Dendritic cell treated with granulocyte-macrophage colony-stimulating factor and Interleukin-4, amounts not matched to agents 40 ng/mL and 50 ng/mL, for 4 days (primary cell): Measurements from ENCODE around the gene FRMD6.
A peak's percentile ranks its signal among the peaks of the same experiment; 100 is the strongest.

Experiments
- H3K27ac Mint-ChIP-seq: one replicate; pipeline ENCODE4 v1.8.0; 2022; ENCODE audit warnings: mild to moderate bottlenecking, mixed read lengths
- H3K27me3 Mint-ChIP-seq: one replicate; pipeline ENCODE4 v1.8.0; 2022; ENCODE audit warnings: mild to moderate bottlenecking, mixed read lengths
- H3K36me3 Mint-ChIP-seq: one replicate; pipeline ENCODE4 v1.8.0; 2022; ENCODE audit warnings: low read depth, mixed read lengths
- H3K4me1 Mint-ChIP-seq: one replicate; pipeline ENCODE4 v1.8.0; 2022; ENCODE audit warnings: low read depth, mixed read lengths
- H3K4me3 Mint-ChIP-seq: one replicate; pipeline ENCODE4 v1.8.0; 2022; ENCODE audit warnings: mild to moderate bottlenecking, moderate library complexity, mixed read lengths
- H3K9me3 Mint-ChIP-seq: one replicate; pipeline ENCODE4 v1.8.0; 2022; ENCODE audit warnings: mixed read lengths
- intact Hi-C: fragments of 100-400 bp; cut with micrococcal nuclease; formaldehyde crosslinking; loops from one replicate; pipeline ENCODE4 v1.15.0; 2022

Gene FRMD6

GRCh38 chr14:51651388-51652167 is at the start of gene FRMD6:
Gene FRMD6, plus strand, starts transcription at chr14:51651910. Its CDS starts 37,927 bp downstream, at chr14:51689837.
- Mint-ChIP-seq H3K27me3 (peaks cover 24% of the 10 kb centered on the region), H3K9me3 (no peaks in the 10 kb centered on the region), H3K4me1 (peaks cover 23% of the 10 kb centered on the region), H3K27ac (peak within 1 kb of the TSS; percentile 92), H3K36me3 (peaks cover 7% of the 10 kb centered on the region), H3K4me3 (peak within 1 kb of the TSS; percentile 87)
- intact Hi-C loops, result loop anchor here (5.0 to 10.0 kb wide), 4 partner anchors 131 to 367 kb away; partner anchors contain the start of genes GNG2 and RTRAF

DNA sequence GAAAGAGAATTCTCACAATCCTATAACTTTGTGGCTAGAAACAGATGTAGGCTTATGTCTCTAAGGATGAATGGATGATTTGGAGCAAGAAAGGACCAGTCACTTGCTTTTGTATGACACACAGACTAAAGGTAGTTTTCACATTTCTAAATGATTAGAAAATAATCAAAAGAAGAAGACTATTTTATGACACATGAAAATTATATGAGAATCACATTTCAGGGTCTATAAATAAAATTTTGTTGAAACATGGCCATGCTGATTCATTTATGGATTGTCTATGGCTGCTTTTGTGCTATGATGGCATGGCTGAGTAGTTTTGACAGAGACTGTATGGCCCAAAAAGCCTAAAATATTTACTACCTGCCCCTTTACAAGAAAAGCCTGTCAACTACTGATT is 49.4 kb upstream of the FRMD6 start:
- no peak overlapping the region for H3K4me3 Mint-ChIP-seq
- H3K27me3 Mint-ChIP-seq, result no peaks in the 10 kb centered on the region
- intact Hi-C loops, result no loop called here
- H3K4me1 Mint-ChIP-seq, result no peaks in the 10 kb centered on the region
- no peak overlapping the region for H3K27ac Mint-ChIP-seq
- no peaks in the 10 kb centered on the region for H3K36me3 Mint-ChIP-seq
- H3K9me3 Mint-ChIP-seq, result no peaks in the 10 kb centered on the region

DNA sequence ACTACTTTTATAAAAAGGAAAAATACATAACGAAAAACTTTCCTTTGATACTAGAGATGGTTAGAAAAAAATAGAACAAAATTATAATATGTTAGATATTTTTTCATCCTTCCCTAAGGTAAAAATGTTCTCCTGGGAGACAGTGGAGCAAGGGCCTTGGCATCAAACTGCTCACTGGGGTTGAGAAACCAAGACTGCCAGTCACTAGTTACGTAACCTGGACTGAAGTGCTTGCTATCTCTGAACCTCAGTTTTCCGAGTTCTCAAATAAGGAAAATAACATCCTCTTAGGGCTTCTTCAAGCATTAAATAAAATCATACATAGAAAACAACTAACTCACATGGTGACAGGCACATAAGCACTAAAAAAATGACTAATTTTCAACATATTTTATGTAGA is 48.2 kb upstream of the FRMD6 start:
- H3K27ac Mint-ChIP-seq, result no peak overlapping the region
- no peaks in the 10 kb centered on the region for H3K4me1 Mint-ChIP-seq
- no peaks in the 10 kb centered on the region for H3K36me3 Mint-ChIP-seq
- no peaks in the 10 kb centered on the region for H3K9me3 Mint-ChIP-seq
- H3K4me3 Mint-ChIP-seq, result no peak overlapping the region
- intact Hi-C loops, result no loop called here
- H3K27me3 Mint-ChIP-seq, result no peaks in the 10 kb centered on the region

- no peaks in the 10 kb centered on the region for H3K27me3 Mint-ChIP-seq
- H3K27ac Mint-ChIP-seq, result no peak overlapping the region
- H3K9me3 Mint-ChIP-seq, result no peaks in the 10 kb centered on the region
- no peak overlapping the region for H3K4me3 Mint-ChIP-seq
- H3K4me1 Mint-ChIP-seq, result no peaks in the 10 kb centered on the region
- no peaks in the 10 kb centered on the region for H3K36me3 Mint-ChIP-seq
- intact Hi-C loops, result no loop called here
These were observed 47.6 kb upstream of the FRMD6 start for GRCh38 chr14:51604073-51604472.

DNA sequence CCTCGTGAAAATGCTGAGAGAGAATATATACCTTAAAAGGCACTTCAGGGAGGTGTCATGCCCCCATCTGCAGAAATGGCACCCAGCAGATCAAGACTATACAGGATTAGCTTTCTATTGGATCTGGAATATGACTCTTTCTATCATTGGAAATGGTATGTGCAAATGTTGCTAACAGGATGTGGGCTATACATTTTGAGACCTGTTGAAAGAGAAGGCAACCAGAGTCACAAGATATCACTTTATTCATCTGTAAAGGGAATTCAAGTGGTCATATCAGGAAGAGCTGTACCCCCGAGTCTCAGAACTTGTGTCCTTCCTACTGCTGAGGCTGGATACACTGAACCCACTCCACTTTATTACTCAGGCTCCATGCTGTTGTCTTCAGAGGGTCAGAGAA is 46.1 kb upstream of the FRMD6 start:
- Mint-ChIP-seq H3K4me1 (no peaks in the 10 kb centered on the region), H3K27ac (no peak overlapping the region), H3K36me3 (no peaks in the 10 kb centered on the region), H3K27me3 (no peaks in the 10 kb centered on the region), H3K4me3 (no peak overlapping the region), H3K9me3 (no peaks in the 10 kb centered on the region)
- intact Hi-C loops, result no loop called here

DNA sequence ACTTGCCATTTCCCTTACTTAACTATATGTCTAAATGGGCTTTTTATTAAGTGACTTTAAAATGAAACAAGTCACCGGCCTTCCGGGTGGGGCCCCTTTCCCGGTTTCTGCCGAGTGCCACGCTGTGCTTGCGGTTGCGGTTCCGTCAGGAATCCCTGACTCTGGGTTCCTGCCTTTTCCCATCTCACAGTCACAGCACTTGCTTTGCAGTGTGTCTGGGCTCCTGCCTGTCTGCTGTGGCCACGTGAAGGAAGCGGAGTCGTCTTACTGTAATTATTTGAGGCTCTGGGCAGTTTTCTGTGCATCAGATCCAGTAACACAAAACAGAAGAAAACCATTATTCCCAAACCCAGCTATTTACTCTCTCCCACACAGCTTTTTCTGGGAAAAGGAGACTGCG is 44.0 kb upstream of the FRMD6 start:
- Mint-ChIP-seq H3K27me3 (no peaks in the 10 kb centered on the region), H3K4me3 (no peak overlapping the region), H3K4me1 (no peaks in the 10 kb centered on the region), H3K36me3 (no peaks in the 10 kb centered on the region), H3K9me3 (no peaks in the 10 kb centered on the region), H3K27ac (no peak overlapping the region)
- intact Hi-C loops, result no loop called here

DNA sequence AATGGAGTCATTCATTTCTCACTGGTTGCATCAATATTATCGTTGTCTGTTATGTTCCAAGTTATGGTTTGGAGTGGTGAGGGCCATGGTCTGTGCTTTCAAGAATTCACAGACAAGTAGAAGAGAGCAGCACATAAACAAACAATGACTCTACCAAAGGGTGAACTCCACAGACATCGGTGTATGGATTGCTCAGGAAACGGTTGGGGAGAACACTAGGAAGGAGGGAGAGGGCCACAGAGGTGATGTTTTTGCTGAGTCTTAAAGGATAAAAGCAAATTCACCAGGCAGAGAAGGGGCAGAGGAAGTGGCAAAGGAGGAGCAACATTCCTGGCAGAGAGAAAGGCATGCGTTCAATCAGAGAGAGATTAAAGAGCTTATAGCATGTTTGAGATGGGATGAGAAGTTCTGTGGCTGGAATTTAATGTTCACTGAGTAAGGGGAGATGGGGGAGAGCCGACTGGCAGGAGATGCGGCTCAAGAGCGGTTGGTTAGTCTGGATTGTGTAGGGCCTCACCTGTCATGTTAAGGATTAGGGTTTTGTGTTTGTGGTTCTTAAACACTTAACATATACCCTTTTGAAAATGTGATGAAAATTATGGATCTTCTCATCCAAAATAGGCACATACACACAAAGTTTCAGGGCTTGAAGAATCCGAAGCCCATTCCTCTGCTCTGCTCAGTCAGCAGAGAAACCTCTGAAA is 42.3 kb upstream of the FRMD6 start:
- intact Hi-C loops, result no loop called here
- H3K4me3 Mint-ChIP-seq, result no peak overlapping the region
- H3K4me1 Mint-ChIP-seq, result no peaks in the 10 kb centered on the region
- H3K9me3 Mint-ChIP-seq, result no peaks in the 10 kb centered on the region
- no peak overlapping the region for H3K27ac Mint-ChIP-seq
- H3K36me3 Mint-ChIP-seq, result no peaks in the 10 kb centered on the region
- no peaks in the 10 kb centered on the region for H3K27me3 Mint-ChIP-seq

- intact Hi-C loops, result no loop called here
- H3K36me3 Mint-ChIP-seq, result no peaks in the 10 kb centered on the region
- H3K27ac Mint-ChIP-seq, result no peak overlapping the region
- no peaks in the 10 kb centered on the region for H3K27me3 Mint-ChIP-seq
- no peak overlapping the region for H3K4me3 Mint-ChIP-seq
- no peaks in the 10 kb centered on the region for H3K9me3 Mint-ChIP-seq
- no peaks in the 10 kb centered on the region for H3K4me1 Mint-ChIP-seq
These were observed 41.8 kb upstream of the FRMD6 start for GRCh38 chr14:51609955-51610283.

GRCh38 chr14:51610771-51611170 is 40.9 kb upstream of the FRMD6 start:
- intact Hi-C loops, result no loop called here
- Mint-ChIP-seq H3K4me1 (no peaks in the 10 kb centered on the region), H3K9me3 (no peaks in the 10 kb centered on the region), H3K4me3 (no peak overlapping the region), H3K27me3 (no peaks in the 10 kb centered on the region), H3K36me3 (no peaks in the 10 kb centered on the region), H3K27ac (no peak overlapping the region)

DNA sequence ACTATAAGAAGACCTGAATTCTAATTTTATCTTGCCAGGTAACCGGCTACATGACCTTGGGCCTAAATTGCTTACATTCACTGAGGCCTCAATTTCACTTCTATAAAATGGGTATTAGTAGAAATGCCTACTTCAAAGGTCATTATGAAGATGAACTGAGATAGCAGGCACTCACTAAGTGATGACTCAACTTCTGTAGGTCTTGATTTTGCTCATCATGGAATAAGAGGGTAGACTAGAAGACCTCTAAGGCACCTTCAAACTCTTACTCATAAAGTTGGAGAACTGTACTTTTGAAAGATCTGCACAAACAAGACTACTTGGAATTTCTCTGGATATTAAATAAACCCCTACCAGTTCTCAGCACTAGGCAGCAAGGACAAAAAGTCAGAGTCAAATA is 39.3 kb upstream of the FRMD6 start:
- H3K27ac Mint-ChIP-seq, result no peak overlapping the region
- H3K4me3 Mint-ChIP-seq, result no peak overlapping the region
- H3K27me3 Mint-ChIP-seq, result peaks cover 1% of the 10 kb centered on the region
- intact Hi-C loops, result no loop called here
- H3K4me1 Mint-ChIP-seq, result no peaks in the 10 kb centered on the region
- no peaks in the 10 kb centered on the region for H3K36me3 Mint-ChIP-seq
- no peaks in the 10 kb centered on the region for H3K9me3 Mint-ChIP-seq

GRCh38 chr14:51613416-51613815 is 38.3 kb upstream of the FRMD6 start:
- H3K9me3 Mint-ChIP-seq, result no peaks in the 10 kb centered on the region
- no peak overlapping the region for H3K27ac Mint-ChIP-seq
- no peak overlapping the region for H3K4me3 Mint-ChIP-seq
- no peaks in the 10 kb centered on the region for H3K4me1 Mint-ChIP-seq
- peaks cover 1% of the 10 kb centered on the region for H3K27me3 Mint-ChIP-seq
- intact Hi-C loops, result no loop called here
- H3K36me3 Mint-ChIP-seq, result no peaks in the 10 kb centered on the region

- peaks cover 1% of the 10 kb centered on the region for H3K27me3 Mint-ChIP-seq
- intact Hi-C loops, result no loop called here
- H3K9me3 Mint-ChIP-seq, result no peaks in the 10 kb centered on the region
- no peak overlapping the region for H3K4me3 Mint-ChIP-seq
- no peak overlapping the region for H3K27ac Mint-ChIP-seq
- no peaks in the 10 kb centered on the region for H3K4me1 Mint-ChIP-seq
- no peaks in the 10 kb centered on the region for H3K36me3 Mint-ChIP-seq
These were observed 37.0 kb upstream of the FRMD6 start for GRCh38 chr14:51614707-51615106.

- H3K4me1 Mint-ChIP-seq, result no peaks in the 10 kb centered on the region
- H3K27ac Mint-ChIP-seq, result no peak overlapping the region
- intact Hi-C loops, result no loop called here
- no peak overlapping the region for H3K4me3 Mint-ChIP-seq
- no peaks in the 10 kb centered on the region for H3K9me3 Mint-ChIP-seq
- H3K36me3 Mint-ChIP-seq, result no peaks in the 10 kb centered on the region
- H3K27me3 Mint-ChIP-seq, result peaks cover 1% of the 10 kb centered on the region
These were observed 35.5 kb upstream of the FRMD6 start for GRCh38 chr14:51616256-51616655.

GRCh38 chr14:51616724-51617409 is 34.8 kb upstream of the FRMD6 start:
- H3K27ac Mint-ChIP-seq, result no peak overlapping the region
- H3K4me3 Mint-ChIP-seq, result no peak overlapping the region
- intact Hi-C loops, result no loop called here
- no peaks in the 10 kb centered on the region for H3K36me3 Mint-ChIP-seq
- no peaks in the 10 kb centered on the region for H3K4me1 Mint-ChIP-seq
- no peaks in the 10 kb centered on the region for H3K9me3 Mint-ChIP-seq
- peaks cover 1% of the 10 kb centered on the region for H3K27me3 Mint-ChIP-seq
